Right lobe of liver (tissue), 4 donors: ENCODE data around the gene TUT4.

ENCODE experiments used
- POLR2A ChIP-seq: fragments of 450-650 bp; IDR thresholded peaks from one replicate; pipeline ENCODE4 v1.6.1; 2017; ENCODE audit warnings: antibody characterized with exemption, mild to moderate bottlenecking
- TF ChIP-seq, protein P1 (sequence below), 4 donors: fragments of 200-600 bp in 3 of 4; fragments of 450-650 bp in 1 of 4; IDR thresholded peaks; one replicate each; pipeline versions ENCODE4 v1.5.1 to v1.8.0; 2016 to 2022; ENCODE audit warnings: antibody characterized with exemption in 4 of 4, mild to moderate bottlenecking in 2 of 4
- donor health status: DM: no; HTN: no; CAD: no.
- donor health status: DM: no; HTN: no; CAD: no.
- donor health status: DM: no; HTN: yes; CAD: no.

DNA sequence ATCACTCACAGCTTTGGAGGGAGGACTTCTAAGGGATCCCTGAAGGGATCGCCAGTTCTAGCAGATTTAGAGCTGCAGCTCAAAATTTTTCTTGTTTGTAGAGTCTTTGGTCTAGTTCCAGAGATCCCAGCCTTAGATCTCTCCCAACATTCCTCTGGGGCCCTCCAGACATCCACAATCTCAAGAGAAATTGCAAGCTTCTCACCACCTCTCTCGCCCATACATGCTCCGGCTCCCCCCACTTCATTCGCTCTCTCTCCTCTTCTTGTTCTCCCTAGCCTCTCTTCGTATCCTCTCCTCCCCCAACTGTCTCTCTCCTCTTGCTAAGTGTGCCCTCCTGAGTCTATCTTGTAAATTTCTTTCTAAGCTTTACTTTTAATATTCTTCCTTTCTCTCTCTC is 15.1 kb upstream of the TUT4 start:
- TF ChIP-seq, protein P1, sequence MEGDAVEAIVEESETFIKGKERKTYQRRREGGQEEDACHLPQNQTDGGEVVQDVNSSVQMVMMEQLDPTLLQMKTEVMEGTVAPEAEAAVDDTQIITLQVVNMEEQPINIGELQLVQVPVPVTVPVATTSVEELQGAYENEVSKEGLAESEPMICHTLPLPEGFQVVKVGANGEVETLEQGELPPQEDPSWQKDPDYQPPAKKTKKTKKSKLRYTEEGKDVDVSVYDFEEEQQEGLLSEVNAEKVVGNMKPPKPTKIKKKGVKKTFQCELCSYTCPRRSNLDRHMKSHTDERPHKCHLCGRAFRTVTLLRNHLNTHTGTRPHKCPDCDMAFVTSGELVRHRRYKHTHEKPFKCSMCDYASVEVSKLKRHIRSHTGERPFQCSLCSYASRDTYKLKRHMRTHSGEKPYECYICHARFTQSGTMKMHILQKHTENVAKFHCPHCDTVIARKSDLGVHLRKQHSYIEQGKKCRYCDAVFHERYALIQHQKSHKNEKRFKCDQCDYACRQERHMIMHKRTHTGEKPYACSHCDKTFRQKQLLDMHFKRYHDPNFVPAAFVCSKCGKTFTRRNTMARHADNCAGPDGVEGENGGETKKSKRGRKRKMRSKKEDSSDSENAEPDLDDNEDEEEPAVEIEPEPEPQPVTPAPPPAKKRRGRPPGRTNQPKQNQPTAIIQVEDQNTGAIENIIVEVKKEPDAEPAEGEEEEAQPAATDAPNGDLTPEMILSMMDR (IDR thresholded peaks at IDR 0.05): no peak
- TF ChIP-seq POLR2A: no peak
